GM19025 (cell line): ENCODE results near the gene DOCK2.
"Not testable (repeated sequence)": the region's sequence is repeated elsewhere in the genome, so short reads cannot be mapped to it uniquely, and the experiment has no call there.

ENCODE experiments used
- ATAC-seq: cut with Tn5 transposase; IDR thresholded peaks from one replicate; pipeline ENCODE4 v1.9.1; 2021; ENCODE audit warnings: mild to moderate bottlenecking, low read depth, moderate library complexity; ENCODE audit not compliant: unreplicated experiment

The DOCK2 gene

GRCh38 chr5:169805937-169806700, 169.0 kb downstream of the DOCK2 start:
- peak; percentile 47 for ATAC-seq

GRCh38 chr5:169808118-169808581, 171.1 kb downstream of the DOCK2 start:
- no peak for ATAC-seq

- ATAC-seq: not testable (repeated sequence)
Measured at GRCh38 chr5:169808880-169809279, 171.8 kb downstream of the DOCK2 start.

- ATAC-seq: no peak
Measured at GRCh38 chr5:169809281-169809680, 172.2 kb downstream of the DOCK2 start.

- ATAC-seq: no peak
Measured at GRCh38 chr5:169810524-169810923, 173.4 kb downstream of the DOCK2 start.

GRCh38 chr5:169811023-169811422, 173.9 kb downstream of the DOCK2 start:
- ATAC-seq: no peak

GRCh38 chr5:169811680-169812079, 174.6 kb downstream of the DOCK2 start:
- ATAC-seq: no peak

GRCh38 chr5:169812786-169813185, 175.7 kb downstream of the DOCK2 start:
- ATAC-seq: no peak

- ATAC-seq: no peak
Measured at GRCh38 chr5:169814045-169814444, 177.0 kb downstream of the DOCK2 start.

- ATAC-seq: no peak
Measured at GRCh38 chr5:169814522-169814921, 177.4 kb downstream of the DOCK2 start.

GRCh38 chr5:169817031-169817430, 180.0 kb downstream of the DOCK2 start:
- ATAC-seq: no peak

GRCh38 chr5:169826618-169827017, 189.5 kb downstream of the DOCK2 start:
- no peak for ATAC-seq

- no peak for ATAC-seq
Measured at GRCh38 chr5:169827769-169828168, 190.7 kb downstream of the DOCK2 start.

GRCh38 chr5:169828385-169828784, 191.3 kb downstream of the DOCK2 start:
- ATAC-seq: peak; percentile 54

GRCh38 chr5:169831331-169831730, 194.3 kb downstream of the DOCK2 start:
- ATAC-seq: no peak

- ATAC-seq: no peak
Measured at GRCh38 chr5:169832304-169832703, 195.2 kb downstream of the DOCK2 start.

- ATAC-seq: no peak
Measured at GRCh38 chr5:169832845-169833244, 195.8 kb downstream of the DOCK2 start.

GRCh38 chr5:169833681-169834292, 196.7 kb downstream of the DOCK2 start:
- not testable (repeated sequence) for ATAC-seq

GRCh38 chr5:169834540-169834939, 197.5 kb downstream of the DOCK2 start:
- ATAC-seq: not testable (repeated sequence)

- no peak for ATAC-seq
Measured at GRCh38 chr5:169836835-169837536, 199.9 kb downstream of the DOCK2 start.

- no peak for ATAC-seq
Measured at GRCh38 chr5:169837686-169838085, 200.6 kb downstream of the DOCK2 start.
